HEK293 (cell line): Measurements from ENCODE around the gene PDHX.

ENCODE experiments used
- CTCF ChIP-seq: fragments of 450-650 bp; formaldehyde crosslinking; IDR thresholded peaks from 2 replicates; pipeline ENCODE4 v1.5.1; 2016; ENCODE audit warnings: missing biosample characterization, missing genetic modification characterization
- FEZF1 ChIP-seq: fragments of 450-650 bp; formaldehyde crosslinking; IDR thresholded peaks from 2 replicates; pipeline ENCODE4 v1.5.1; 2016; ENCODE audit warnings: missing biosample characterization, missing genetic modification characterization
- KLF16 ChIP-seq: fragments of 450-650 bp; formaldehyde crosslinking; IDR thresholded peaks from 2 replicates; pipeline ENCODE4 v1.5.1; 2017; ENCODE audit warnings: missing biosample characterization, missing genetic modification characterization
- KLF7 ChIP-seq: fragments of 450-650 bp; formaldehyde crosslinking; IDR thresholded peaks from 2 replicates; pipeline ENCODE4 v1.5.1; 2016; ENCODE audit warnings: missing biosample characterization, missing genetic modification characterization, borderline replicate concordance
- KLF9 ChIP-seq: fragments of 450-650 bp; formaldehyde crosslinking; IDR thresholded peaks from 2 replicates; pipeline ENCODE4 v1.5.1; 2016; ENCODE audit warnings: missing biosample characterization, missing genetic modification characterization, low read depth
- YY1 ChIP-seq: fragments of 450-650 bp; formaldehyde crosslinking; IDR thresholded peaks from 2 replicates; pipeline ENCODE4 v1.5.1; 2018; ENCODE audit warnings: missing biosample characterization, missing genetic modification characterization
- ZBTB8A ChIP-seq: fragments of 450-650 bp; formaldehyde crosslinking; IDR thresholded peaks from 2 replicates; pipeline ENCODE4 v1.5.1; 2016; ENCODE audit warnings: missing biosample characterization, missing genetic modification characterization
- ZNF146 ChIP-seq: fragments of 450-650 bp; formaldehyde crosslinking; IDR thresholded peaks from 2 replicates; pipeline ENCODE4 v1.5.1; 2016; ENCODE audit warnings: missing biosample characterization, missing genetic modification characterization
- ZNF335 ChIP-seq: fragments of 450-650 bp; formaldehyde crosslinking; conservative IDR thresholded peaks from 2 replicates; pipeline ENCODE4 v1.5.1; 2016; ENCODE audit warnings: missing biosample characterization, missing genetic modification characterization
- ZNF510 ChIP-seq: fragments of 450-650 bp; formaldehyde crosslinking; IDR thresholded peaks from 2 replicates; pipeline ENCODE4 v1.5.1; 2018; ENCODE audit warnings: mild to moderate bottlenecking, missing genetic modification characterization, missing biosample characterization; ENCODE audit not compliant: insufficient replicate concordance
- ZNF561 ChIP-seq: fragments of 450-650 bp; IDR thresholded peaks from 2 replicates; pipeline ENCODE4 v1.5.1; 2018; ENCODE audit warnings: missing biosample characterization, missing genetic modification characterization, borderline replicate concordance

GRCh38 chr11:34963351-34963750 is 46.9 kb downstream of the PDHX start:
- TF ChIP-seq KLF9 (tag by site-specific recombination) (no peak), KLF7 (no peak), ZNF146 (tag by site-specific recombination) (no peak), CTCF (no peak), ZBTB8A (tag by site-specific recombination) (no peak), FEZF1 (tag by site-specific recombination) (no peak), ZNF510 (tag by site-specific recombination) (no peak), ZNF561 (no peak), ZNF335 (no peak), KLF16 (tag by site-specific recombination) (no peak), YY1 (tag by site-specific recombination) (no peak)
